Tibial nerve (tissue), 4 donors: ENCODE data around the gene CORO2B.
A peak's percentile ranks its signal among the peaks of the same experiment; 100 is the strongest.
"Not testable (repeated sequence)": the region's sequence is repeated elsewhere in the genome, so short reads cannot be mapped to it uniquely, and the experiment has no call there.

Source experiments
- CTCF ChIP-seq, 5 experiments: fragments of 200-600 bp in 3 of 5; fragments of 450-650 bp in 2 of 5; sonication (generic) in 3 of 5; IDR thresholded peaks; one replicate each; pipeline ENCODE4 v1.5.1; 2016 to 2019; ENCODE audit warnings: antibody characterized with exemption in 5 of 5, mild to moderate bottlenecking in 3 of 5, moderate library complexity in 2 of 5
- EP300 ChIP-seq, 2 donors: sonication (generic); formaldehyde crosslinking; IDR thresholded peaks; one replicate each; pipeline ENCODE4 v1.6.1; 2017; ENCODE audit warnings: antibody characterized with exemption in 2 of 2, mild to moderate bottlenecking in 1 of 2
- POLR2A ChIP-seq, 2 donors: fragments of 450-650 bp; IDR thresholded peaks; one replicate each; pipeline ENCODE4 v1.6.1; 2017; ENCODE audit warnings: antibody characterized with exemption in 2 of 2, mild to moderate bottlenecking in 2 of 2, moderate library complexity in 2 of 2

- TF ChIP-seq CTCF, POLR2A (IDR thresholded peaks at IDR 0.05): not testable (repeated sequence)
- peak in 1 of 2 donors; percentile 31 for TF ChIP-seq EP300 (IDR thresholded peaks at IDR 0.05)
These were observed 26.2 kb downstream of the CORO2B start for GRCh38 chr15:68604840-68605478.
